ENCODE results near the gene GALNT1.

The GALNT1 gene

DNA sequence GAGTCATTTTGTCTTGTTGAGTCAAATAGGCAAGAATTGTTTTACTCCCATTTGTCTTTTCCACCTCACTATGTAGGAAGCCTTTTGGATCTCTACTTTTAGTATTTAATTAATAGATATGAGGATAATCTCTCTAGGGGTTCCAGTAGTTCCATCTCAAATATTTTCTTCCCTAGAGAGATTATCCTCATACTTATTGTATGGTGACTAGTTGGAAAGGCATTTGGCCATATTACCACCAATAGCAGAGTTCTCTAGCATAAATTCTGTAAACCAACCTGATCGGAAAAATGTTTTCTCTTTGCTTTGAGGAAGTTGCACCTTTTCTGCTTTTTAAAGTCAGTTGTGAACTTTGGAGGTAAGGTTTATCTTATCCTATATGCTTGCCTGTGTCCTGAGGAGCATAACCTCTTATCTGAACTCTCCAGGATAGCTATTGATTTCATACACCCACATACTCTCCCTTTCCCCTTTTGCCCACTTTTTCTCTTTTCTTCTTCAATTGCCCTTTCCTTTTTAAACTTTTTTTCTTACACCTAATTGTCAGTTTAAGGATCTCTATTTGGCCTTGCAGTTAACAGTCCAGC is 100.8 kb downstream of the GALNT1 start:
- no peak for DNase-seq

DNA sequence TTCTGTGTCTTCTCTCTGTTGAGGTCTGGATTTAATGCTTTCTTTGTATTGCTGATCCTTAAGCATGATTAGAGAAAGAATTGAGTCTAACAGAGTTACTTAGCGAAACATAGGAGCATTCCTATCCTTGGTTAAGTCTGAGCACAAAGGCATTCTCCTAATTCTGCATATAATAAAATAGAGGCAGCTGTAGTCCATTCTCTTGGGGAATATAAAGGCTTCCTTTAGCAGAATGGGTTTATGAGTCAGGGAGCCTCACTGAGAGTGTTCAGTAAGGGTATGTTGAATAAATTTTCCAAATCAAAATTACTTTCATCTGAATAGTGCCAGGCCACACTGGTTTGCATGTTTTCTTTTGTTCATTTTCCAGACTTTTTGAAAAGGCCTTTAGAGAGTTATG is 101.5 kb downstream of the GALNT1 start:
- DNase-seq: no peak

DNA sequence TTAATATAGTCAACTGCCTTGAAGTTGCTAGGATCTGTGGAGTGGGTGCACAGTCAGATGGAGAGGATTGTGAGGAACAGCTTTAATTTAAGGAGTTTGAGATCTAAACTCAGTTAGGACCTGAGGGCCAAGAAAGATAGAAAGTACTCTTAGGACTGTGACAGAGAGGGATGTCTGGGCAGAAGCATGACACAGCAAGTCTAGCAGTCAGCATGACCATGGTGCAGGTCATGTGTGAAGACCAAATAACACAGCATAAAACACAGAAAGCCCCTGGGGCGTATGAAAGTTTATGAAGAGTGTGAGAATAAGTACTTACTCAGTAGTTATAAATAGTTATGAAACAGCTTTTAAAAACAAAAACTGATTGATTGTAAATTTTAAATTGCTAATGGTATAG is 107.2 kb downstream of the GALNT1 start:
- DNase-seq: no peak

DNA sequence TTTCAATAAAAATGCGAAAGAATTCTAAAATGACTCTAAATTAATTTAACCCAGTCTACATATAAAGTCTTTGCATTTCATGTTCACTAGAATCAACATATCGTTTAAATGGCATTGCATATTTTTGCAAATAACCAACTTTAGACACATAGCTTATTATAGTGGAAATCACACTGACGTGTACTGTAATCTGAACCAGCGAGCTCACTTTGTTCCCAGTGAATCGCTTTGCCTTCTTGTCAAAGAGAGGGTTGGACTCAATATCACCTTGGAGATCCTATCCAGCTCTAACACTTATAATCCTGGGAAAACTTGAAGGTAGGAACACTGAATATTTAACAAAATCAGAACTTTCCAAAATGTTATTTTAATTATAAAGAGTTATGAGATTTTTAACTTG is 108.2 kb downstream of the GALNT1 start:
- DNase-seq: no peak

DNA sequence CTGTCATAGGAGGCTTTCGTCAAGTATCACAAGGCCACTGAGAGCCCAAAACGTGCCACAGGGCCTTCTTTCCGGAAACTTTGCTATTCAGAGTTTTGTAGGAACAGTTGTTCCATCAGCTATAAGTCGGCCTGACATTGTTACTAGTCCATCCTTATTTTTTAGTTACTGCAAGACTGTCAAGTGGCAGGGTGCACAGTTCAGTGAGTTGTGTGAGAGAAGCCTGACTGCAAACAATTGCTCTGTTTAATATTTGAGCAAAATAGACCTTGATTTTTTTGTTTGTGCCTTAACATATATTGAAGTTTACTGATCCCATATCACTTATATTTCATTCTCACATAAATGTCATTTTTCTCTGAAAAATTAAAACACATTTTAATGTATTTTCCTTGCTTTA is 110.1 kb downstream of the GALNT1 start:
- no peak for DNase-seq

DNA sequence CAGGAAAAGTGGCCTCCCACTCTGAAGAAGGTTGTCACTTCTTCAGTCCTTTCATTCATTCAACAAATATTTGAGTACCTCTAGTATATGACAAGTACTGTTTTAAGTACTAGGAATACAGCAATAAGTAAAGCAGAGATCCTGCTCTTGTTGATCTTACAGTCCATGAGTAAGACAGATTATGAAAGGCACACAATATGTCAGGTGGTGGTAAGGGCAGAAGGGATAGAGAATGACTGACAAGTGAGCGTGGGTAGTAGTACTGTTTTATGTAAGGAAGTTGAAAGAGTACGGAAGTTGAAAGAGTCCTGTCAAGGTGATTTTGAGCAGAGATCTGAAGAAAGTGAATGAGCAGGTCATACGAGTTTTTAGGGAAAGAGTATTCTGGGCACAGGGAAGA is 111.3 kb downstream of the GALNT1 start:
- DNase-seq: no peak

DNA sequence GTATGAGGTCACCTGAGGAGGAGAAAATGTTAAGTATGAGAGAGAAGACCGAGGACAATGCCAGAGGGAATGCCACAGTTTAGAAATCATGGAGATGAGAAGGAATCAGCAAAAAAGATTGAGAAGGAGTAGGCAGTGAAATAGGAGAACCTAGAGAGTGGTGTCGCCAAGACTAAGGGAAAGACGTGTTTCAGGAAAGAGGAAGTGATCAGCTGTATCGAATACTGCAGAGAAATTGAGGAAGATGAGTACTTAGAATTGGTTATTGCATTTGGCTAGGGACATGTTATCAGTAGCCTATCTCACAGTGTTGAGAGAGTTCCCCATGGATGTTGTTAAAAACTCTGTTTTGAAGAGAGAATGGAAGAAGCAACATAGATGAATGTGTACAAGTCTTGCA is 112.3 kb downstream of the GALNT1 start:
- peak; percentile 82 for DNase-seq

DNA sequence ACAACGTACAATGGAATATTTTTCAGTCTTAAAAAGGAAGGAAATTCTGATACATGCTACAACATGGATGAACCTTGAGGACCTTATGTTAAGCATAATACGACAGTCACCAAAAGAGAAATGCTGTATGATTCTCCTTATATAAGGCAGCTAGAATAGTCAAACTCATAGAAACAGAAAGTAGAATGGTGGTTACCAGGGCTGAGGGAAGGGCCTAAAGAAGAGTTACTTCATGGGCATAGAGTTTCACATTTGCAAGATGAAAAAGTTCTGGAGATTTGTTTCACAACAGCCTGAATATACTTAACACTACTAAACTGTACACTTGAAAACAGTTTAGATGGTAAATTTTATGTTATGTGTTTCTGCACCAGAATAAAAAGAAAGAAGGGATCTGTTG is 113.3 kb downstream of the GALNT1 start:
- DNase-seq: peak; percentile 85

DNA sequence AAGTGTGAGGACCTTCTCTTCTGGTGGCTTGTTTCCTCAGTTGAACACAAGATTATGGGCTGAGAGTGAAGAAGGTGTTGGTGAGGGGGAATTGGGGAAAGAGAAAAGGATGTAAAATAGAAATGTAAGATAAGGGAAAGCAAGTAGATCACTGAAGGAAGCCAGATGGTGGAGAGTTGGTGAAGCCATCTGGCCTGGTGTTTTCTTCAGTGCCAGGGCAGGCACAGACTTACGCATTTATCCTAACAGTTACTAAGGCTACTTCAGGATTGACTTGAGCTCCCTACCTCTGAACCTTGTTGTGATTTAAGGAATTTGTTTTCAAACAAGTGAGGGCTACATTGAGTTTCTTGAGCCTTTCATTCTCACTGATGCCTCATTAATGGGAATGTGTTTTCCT is 113.8 kb downstream of the GALNT1 start:
- no peak for DNase-seq

DNA sequence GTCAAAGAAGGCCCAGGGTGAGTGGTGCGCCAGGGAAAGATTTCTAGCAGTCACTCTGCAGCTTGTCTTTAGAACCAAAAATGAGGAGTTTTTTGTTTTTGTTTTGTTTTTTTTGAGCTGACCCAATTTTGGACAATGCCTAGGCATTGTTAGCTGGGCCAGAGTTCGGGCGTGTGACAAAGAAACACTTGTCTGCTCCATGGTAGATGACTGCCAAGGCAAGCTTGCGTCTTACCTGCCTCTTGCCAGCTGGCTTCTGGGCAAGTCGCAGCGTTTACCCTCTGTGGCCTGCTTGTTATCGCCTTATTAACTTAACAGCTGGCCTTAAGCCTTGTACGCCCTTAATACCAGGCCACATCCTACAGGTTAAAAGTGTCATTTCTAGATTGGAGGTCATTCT is 114.3 kb downstream of the GALNT1 start:
- DNase-seq: no peak

DNA sequence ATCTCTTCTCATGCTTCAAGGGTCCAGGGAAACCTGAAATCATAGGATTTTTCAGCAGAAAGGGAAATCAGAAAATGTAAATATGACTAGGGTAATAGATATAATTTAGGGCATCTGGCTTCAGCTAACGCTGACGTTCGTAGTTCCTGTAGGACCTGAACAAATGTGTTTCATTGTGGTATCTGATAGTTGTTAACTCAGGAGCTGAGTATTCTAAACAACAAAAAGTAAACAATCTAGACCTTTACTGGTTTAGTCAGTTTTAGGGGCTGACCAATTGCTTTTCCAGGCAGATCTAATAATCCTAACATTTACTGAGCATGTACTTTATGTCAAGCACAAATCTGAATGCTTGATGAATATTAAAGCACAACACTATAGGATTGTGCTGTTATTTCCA is 114.8 kb downstream of the GALNT1 start:
- no peak for DNase-seq

DNA sequence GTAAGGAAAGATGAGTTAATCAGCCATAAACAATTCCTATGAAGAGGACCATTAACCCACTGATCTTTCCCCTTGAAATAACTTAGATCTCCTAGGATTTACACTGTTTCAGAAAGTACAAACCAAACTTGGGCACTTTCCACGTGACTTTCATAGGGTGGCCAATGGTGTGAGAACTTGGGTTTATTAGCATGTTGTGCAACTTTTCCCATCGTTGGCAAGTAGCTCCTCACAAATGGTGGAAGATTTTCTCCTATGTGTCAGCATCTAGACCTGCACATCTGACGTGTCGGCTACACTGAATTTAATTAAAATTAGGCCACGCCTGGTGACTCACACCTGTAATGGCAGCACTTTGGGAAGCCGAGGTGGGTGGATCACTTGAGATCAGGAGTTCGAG is 116.3 kb downstream of the GALNT1 start:
- DNase-seq: no peak

DNA sequence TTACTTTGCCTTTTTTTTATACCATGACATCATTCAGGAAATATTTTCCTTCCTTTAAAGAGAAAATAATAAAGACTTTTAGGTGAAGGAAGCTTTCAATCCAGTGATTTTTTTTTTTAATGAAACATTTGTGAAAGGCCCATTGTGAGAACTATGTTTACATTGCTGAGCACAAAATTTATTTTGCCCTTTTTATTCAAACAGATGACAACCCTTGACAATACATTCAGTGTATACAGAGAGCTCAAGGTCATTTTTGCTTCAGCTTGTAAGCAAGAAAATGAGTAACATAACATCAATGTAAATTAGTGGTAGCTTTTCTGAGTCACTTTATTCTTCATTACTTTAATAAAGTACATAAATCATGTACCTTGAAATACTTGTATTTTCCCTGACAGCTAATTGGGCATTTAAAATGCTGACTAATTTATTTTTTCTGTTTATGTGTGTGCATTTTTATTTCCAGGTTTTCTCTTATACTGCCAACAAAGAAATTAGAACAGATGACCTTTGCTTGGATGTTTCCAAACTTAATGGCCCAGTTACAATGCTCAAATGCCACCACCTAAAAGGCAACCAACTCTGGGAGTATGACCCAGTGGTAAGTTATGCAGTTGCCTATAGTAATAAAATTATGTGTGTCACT is 121.6 kb downstream of the GALNT1 start:
- no peak for DNase-seq

DNA sequence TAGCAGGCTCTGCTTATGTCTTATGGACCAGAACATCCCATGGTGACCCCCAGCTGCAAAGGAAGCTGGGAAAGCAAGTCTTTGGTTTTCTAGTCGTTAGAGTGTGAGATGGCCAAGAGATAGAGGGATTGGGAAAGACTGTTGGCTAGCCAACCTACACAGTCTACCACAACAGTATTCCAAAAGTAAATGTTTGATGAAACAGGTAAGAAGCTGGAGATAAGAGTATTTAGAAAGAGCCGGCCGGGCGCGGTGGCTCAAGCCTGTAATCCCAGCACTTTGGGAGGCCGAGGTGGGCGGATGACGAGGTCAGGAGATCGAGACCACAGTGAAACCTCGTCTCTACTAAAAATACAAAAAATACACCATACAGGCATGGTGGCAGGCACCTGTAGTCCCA is 124.4 kb downstream of the GALNT1 start:
- no peak for DNase-seq

DNA sequence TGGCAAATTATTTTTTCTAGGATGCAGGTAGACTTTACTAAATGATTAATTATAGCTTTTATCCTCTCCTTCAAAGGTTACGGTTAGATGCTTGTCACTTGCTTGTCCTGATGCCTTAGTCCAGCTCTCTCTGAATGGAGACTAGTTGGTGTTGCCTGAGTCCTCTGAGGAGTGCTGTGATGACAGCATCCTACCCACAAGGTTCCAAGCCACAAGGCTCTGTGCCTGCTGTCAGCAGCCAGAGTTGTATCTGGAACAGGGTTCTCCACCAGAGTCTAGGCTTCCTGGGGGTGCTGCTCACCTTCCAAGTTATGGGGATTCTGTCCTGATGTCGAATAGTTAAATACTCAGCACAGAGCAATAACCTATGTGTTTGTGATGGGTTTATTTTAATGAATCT is 125.7 kb downstream of the GALNT1 start:
- no peak for DNase-seq

DNA sequence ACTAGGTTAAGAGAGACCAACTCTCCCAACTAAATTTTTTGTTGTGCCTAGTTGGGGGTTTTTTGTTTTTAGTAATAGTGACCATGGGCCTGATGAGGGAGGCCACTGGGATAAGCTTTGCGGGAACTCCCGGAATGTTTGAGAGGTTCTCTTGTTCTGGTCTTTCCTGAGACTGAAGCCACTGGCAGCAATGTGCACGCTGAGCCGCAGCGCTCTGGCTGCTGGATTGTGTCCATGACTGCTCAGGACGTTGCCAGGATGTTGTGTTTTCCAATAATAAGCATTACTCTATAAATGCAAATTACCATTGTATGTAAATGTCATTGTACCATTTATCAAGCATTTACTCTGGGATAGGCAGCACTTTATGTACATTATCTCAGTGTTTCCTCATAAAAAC is 126.1 kb downstream of the GALNT1 start:
- no peak for DNase-seq

DNA sequence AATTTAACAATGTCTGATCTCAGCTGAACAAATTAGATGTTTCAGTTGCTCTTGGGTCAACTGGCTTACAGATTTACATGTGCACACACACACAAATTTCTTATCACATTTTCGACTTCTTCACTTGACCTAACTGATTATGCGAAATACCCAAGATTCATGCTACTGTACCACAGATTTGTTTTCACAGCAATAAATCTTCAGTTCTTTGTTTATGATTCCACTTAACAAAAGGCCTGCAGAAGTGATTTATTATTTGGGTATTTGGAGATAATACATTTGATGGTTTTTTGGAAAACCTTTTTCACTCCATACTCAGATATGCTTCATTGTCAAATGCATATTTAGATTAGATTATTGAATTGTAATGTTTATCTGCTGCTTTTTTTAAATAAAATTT is 129.0 kb downstream of the GALNT1 start:
- no peak for DNase-seq

DNA sequence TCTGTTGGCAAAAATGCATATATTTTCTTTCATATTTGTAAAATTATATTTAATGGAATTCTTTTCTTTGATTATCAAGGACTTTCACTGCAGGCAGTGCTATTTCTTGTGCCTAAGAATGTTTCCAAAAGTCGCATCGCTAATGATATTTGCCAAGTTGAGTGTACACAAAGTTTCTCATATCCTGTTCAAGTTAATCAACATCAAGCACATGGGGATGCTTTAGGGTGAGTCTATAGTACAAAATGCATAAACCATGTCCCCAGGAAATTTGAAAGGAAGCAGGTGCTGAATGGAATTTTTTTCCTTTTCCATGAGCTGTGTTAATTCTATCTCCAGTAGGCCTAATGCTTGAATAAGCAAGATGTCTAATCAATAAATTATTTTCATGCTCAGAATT is 129.7 kb downstream of the GALNT1 start:
- no peak for DNase-seq

DNA sequence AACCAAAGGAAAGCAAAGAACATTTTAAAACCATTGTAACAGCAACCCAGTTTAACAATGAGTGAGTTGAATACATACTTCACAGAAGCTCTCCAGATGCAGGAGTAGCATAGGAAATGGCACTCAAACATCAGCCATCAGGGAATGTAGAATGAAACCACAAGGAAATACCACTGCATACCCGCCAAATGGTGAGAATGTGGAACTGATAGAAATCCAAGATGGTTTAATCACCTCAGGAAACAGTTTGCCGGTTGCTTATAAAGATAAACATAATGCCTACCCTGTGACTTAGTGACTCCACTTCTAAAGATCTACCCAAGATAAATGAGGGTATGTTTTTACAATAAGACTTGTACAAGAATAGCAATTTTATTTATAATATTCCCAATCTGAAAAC is 132.0 kb downstream of the GALNT1 start:
- no peak for DNase-seq

DNA sequence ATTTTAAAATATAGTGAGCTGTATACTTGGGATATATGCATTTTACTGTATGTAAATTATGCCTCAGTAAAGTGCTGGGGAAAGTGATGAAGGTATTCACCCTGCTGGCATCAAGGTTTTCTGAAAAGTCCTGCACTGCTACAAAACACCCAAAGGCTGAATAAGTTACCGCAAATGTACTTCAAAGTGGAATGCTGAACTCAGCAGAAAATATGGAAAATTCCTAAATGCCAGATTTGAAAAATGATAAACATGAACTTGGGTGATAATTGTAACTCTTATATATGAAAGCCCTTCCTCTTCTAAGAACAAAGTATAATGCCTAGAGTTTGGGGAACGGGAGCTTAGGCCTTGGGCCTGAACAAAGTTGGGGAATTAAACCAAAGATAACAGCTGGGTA is 133.0 kb downstream of the GALNT1 start:
- no peak for DNase-seq

DNA sequence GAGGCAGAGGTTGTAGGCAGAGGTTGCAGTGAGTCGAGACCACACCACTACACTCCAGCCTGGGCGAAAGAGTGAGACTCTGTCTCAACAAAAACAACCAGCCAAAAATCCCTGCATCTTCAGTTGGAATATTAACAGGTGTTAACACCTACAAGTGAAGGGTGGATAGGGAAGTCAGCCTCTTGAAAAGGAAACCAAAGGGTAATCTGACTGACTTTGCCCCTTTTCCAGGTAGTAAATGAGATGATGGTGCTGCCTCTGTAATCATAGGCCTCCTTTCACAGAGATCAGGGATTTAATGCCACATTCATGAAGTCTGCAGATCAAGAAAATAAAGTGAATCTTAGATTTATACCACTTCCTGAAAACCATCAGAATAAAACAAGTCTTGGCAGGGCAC is 133.6 kb downstream of the GALNT1 start:
- no peak for DNase-seq

DNA sequence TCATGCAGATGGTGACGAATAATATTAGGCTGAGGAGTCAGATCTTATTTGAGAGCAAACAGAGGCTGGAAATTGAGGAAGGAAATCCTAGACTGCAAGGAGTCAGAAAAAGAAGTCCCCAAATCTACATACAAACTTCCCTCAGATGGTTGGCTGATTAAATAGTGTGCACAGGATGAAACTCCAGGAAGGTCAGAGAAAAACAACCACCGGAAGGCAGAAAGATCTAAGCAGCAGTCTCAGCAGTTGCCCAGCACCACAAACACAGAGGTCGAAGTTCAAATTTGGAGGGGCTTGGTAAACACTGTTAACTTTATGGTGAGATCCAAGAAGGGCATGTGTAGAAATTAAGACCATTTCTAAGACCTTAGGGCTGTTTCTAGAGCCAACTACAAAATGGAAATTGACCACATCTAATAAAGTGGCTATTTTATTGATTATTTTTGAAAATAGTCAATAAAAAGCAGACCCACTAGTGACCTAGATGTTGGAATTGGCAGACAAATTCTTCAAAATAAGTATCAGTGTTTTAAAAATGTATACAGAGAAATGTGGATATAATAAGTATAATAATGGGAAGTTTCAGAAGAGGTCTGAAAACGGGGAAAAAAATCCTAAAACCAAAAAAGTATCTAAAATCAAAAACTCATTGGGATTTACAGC is 134.8 kb downstream of the GALNT1 start:
- DNase-seq: no peak

DNA sequence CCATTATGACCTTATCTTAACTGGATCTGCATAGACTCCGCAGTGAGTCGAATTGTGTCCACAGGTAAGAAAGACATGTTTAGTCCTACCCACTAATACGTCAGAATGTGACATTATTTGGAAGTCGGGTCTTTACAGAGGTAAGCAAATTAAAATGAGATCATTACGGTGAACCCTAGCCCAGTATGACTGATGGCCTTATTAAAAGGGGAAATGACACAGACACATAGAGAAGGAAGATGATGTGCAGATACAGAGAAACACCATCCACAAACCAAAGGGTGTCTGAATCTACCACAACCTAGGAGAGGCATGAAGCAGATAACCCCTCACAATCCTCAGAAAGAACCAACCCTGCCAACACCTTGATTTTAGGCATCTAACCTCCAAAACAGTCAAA is 135.6 kb downstream of the GALNT1 start:
- no peak for DNase-seq

DNA sequence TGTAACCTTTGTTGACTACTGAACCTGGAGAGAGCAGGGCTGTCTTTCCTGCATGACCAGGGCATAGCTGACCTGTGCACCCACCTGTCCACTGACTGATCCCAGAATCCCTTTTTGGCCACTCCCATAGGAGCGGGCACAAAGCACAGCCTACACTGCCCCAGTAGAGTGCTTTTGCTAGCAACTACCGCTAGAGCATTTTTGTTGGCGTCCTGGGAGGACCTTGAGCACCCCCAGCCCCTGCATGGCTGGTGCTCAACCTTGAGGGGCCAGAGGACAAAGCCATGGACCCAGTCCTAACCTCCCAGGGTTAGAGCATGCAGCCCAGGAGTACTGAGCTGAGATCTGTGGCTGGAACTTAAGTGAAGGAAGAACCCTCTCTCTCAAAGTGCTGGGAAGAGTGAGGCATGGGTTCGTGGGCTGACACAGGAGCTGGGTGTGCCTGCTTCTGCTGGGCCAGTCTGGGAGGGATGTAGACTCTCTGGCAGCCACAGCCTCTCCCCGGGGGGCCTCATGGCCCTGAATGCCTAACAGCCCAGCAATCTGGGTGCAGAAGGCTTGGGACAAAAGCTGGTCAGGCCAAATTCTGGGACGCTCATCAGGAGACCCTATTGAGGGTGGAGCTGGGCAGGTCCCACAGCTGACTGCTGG is 140.0 kb downstream of the GALNT1 start:
- DNase-seq: no peak
